Measurements from ENCODE around the gene SPDL1. TPM values are rescaled to one million over a fixed set of nuclear protein-coding genes. Genes with fewer than 3 reads are reported as not detected.

The SPDL1 gene
- total and polyA plus RNA-seq, 2 donors (not counting 1 experiment from before 2014, with no cell fraction given) = 4.1 to 17.9 TPM

GRCh38 chr5:169551696-169552095, 31.9 kb upstream of the SPDL1 start:
- ChIA-PET CTCF (no interaction called here), POLR2A (no interaction called here)
- intact Hi-C loops (cut with micrococcal nuclease) = no loop called here
- ATAC-seq (ENCODE audit: low read depth) = no peak
- H3K9me3 Mint-ChIP-seq (ENCODE audit: insufficient read depth) = peaks cover 7% of the 10 kb centered on the region
- peaks cover 0 to 14% (median 8%) of the 10 kb centered on the region in 4 experiments for H3K27me3 ChIP-seq (replicated peaks in 1 of 4; ENCODE audit: control extremely low read depth in 1 of 4, control insufficient read depth in 3 of 4, insufficient read depth in 4 of 4, low read length in 3 of 4)
- no peak overlapping the region for H3K27ac ChIP-seq (ENCODE audit: low read length in 2 of 2)
- H3K4me1 Mint-ChIP-seq = no peaks in the 10 kb centered on the region
- TF ChIP-seq EZH2 (IDR thresholded peaks at IDR 0.05; ENCODE audit: borderline replicate concordance, insufficient read depth, low read depth, low read length, poor library complexity, severe bottlenecking) = no peak
- H3K4me2 ChIP-seq (replicated peaks; ENCODE audit: low read depth, low read length, poor library complexity, severe bottlenecking) = no peak overlapping the region
- H3K9me3 ChIP-seq (ENCODE audit: control extremely low read depth in 1 of 3, control insufficient read depth in 2 of 3, insufficient read depth in 1 of 3, low read length in 2 of 3) = no peaks in the 10 kb centered on the region
- no peak overlapping the region for H3K4me3 Mint-ChIP-seq
- WGBS (ENCODE audit: insufficient coverage) = no CpG with 5 or more reads among the region's 4 CpGs
- H3K27ac Mint-ChIP-seq = no peak overlapping the region
- DNase-seq = no peak
- no peak overlapping the region for H2AFZ ChIP-seq (ENCODE audit: insufficient read depth, low read depth, low read length, poor library complexity, severe bottlenecking)
- H4K20me1 ChIP-seq (ENCODE audit: control insufficient read depth, insufficient read depth, low read length, poor library complexity, severe bottlenecking) = no peaks in the 10 kb centered on the region
- H3K4me3 ChIP-seq (ENCODE audit: control extremely low read depth in 1 of 5, extremely low read depth in 1 of 5, insufficient read depth in 1 of 5, low read depth in 2 of 5, low read length in 4 of 5) = no peak overlapping the region
- H3K27me3 Mint-ChIP-seq = peaks cover 67% of the 10 kb centered on the region
- H3K4me1 ChIP-seq (ENCODE audit: control insufficient read depth in 2 of 2, insufficient read depth in 2 of 2, low read length in 2 of 2) = no peaks in the 10 kb centered on the region
- no peaks in the 10 kb centered on the region for H3K79me2 ChIP-seq (ENCODE audit: control insufficient read depth, insufficient read depth, low read length)
- no peak overlapping the region for H3K9ac ChIP-seq (ENCODE audit: low read length)
- H3K36me3 ChIP-seq (replicated peaks in 1 of 2; ENCODE audit: control extremely low read depth in 1 of 2, control insufficient read depth in 1 of 2, extremely low read depth in 1 of 2, insufficient read depth in 2 of 2, low read length in 1 of 2) = no peaks in the 10 kb centered on the region

GRCh38 chr5:169554251-169554650, 29.3 kb upstream of the SPDL1 start:
- Histone ChIP-seq H2AFZ (ENCODE audit: insufficient read depth, low read depth, low read length, poor library complexity, severe bottlenecking) (no peak overlapping the region), H3K9me3 (ENCODE audit: control extremely low read depth in 1 of 3, control insufficient read depth in 2 of 3, insufficient read depth in 1 of 3, low read length in 2 of 3) (peaks cover 0 to 3% (median 0%) of the 10 kb centered on the region in 3 donors), H3K9ac (ENCODE audit: low read length) (no peak overlapping the region), H3K4me2 (replicated peaks; ENCODE audit: low read depth, low read length, poor library complexity, severe bottlenecking) (no peak overlapping the region), H3K4me3 (ENCODE audit: control extremely low read depth in 1 of 5, extremely low read depth in 1 of 5, insufficient read depth in 1 of 5, low read depth in 2 of 5, low read length in 4 of 5) (no peak overlapping the region), H4K20me1 (ENCODE audit: control insufficient read depth, insufficient read depth, low read length, poor library complexity, severe bottlenecking) (no peaks in the 10 kb centered on the region), H3K36me3 (replicated peaks in 1 of 2; ENCODE audit: control extremely low read depth in 1 of 2, control insufficient read depth in 1 of 2, extremely low read depth in 1 of 2, insufficient read depth in 2 of 2, low read length in 1 of 2) (no peaks in the 10 kb centered on the region), H3K79me2 (ENCODE audit: control insufficient read depth, insufficient read depth, low read length) (no peaks in the 10 kb centered on the region), H3K4me1 (ENCODE audit: control insufficient read depth in 2 of 2, insufficient read depth in 2 of 2, low read length in 2 of 2) (no peaks in the 10 kb centered on the region), H3K27me3 (replicated peaks in 1 of 4; ENCODE audit: control extremely low read depth in 1 of 4, control insufficient read depth in 3 of 4, insufficient read depth in 4 of 4, low read length in 3 of 4) (peaks cover 0 to 9% (median 6%) of the 10 kb centered on the region in 4 experiments), H3K27ac (ENCODE audit: low read length in 2 of 2) (no peak overlapping the region)
- H3K4me3 Mint-ChIP-seq = no peak overlapping the region
- DNase-seq (no peak), ATAC-seq (ENCODE audit: low read depth) (no peak)
- POLR2A ChIA-PET = no interaction called here
- H3K27ac Mint-ChIP-seq = no peak overlapping the region
- CTCF ChIA-PET = no interaction called here
- intact Hi-C loops (cut with micrococcal nuclease) = no loop called here
- H3K9me3 Mint-ChIP-seq (ENCODE audit: insufficient read depth) = peaks cover 7% of the 10 kb centered on the region
- no peak for TF ChIP-seq CTCF (IDR thresholded peaks at IDR 0.05)
- no peak for TF ChIP-seq EZH2 (IDR thresholded peaks at IDR 0.05; ENCODE audit: borderline replicate concordance, insufficient read depth, low read depth, low read length, poor library complexity, severe bottlenecking)
- H3K4me1 Mint-ChIP-seq = no peaks in the 10 kb centered on the region
- H3K27me3 Mint-ChIP-seq = peaks cover 56% of the 10 kb centered on the region
- no CpG with 5 or more reads among the region's 1 CpG for WGBS (ENCODE audit: insufficient coverage)

All from B cell (primary cell).